Lower leg skin (tissue), 4 donors: Measurements from ENCODE around the gene OR5C1. TPM values are rescaled to one million over a fixed set of nuclear protein-coding genes. Genes with fewer than 3 reads are reported as not detected.
"Not testable (repeated sequence)": the region's sequence is repeated elsewhere in the genome, so short reads cannot be mapped to it uniquely, and the experiment has no call there.

ENCODE experiments used
- DNase-seq, 2 donors: peaks; one replicate each; pipeline ENCODE4 v3.0.0-alpha.2; 2019; ENCODE audit warnings: low spot score in 2 of 2
- H3K4me3 ChIP-seq: fragments of 200-600 bp; sonication (generic); 2 replicates; pipeline ENCODE4 v1.5.1; 2017; ENCODE audit warnings: mild to moderate bottlenecking, low read depth; ENCODE audit not compliant: poor library complexity, severe bottlenecking
- CTCF ChIP-seq, 3 donors: fragments of 450-650 bp; IDR thresholded peaks; one replicate each; pipeline ENCODE4 v1.5.1; 2016; ENCODE audit warnings: antibody characterized with exemption in 3 of 3, mild to moderate bottlenecking in 3 of 3, moderate library complexity in 2 of 3
- POLR2A ChIP-seq, 2 donors: fragments of 450-650 bp; IDR thresholded peaks; one replicate each; pipeline ENCODE4 v1.6.1; 2016 to 2017; ENCODE audit warnings: antibody characterized with exemption in 2 of 2, mild to moderate bottlenecking in 1 of 2, moderate library complexity in 1 of 2
- WGBS, 2 donors: methylation state at CpG; one replicate each; pipeline ENCODE4 v1.1.5; 2018; 5-methylcytosine and 5-hydroxymethylcytosine counted together
- intact Hi-C: fragments of 100-400 bp; cut with DNase I; formaldehyde crosslinking; loops from one replicate; pipeline ENCODE4 v1.15.0; 2023; ENCODE audit warnings: low total_unique reads
- total RNA-seq, 4 donors: library from RNA; depleted of rRNA; stranded (reverse); fragments of >200 nt; gene quantifications; one replicate each; pipeline ENCODE4 v1.1.0, GENCODE V29; 2016

Gene OR5C1
- total RNA-seq, 4 donors from 2014 or later: not detected

- TF ChIP-seq CTCF (IDR thresholded peaks at IDR 0.05): no peak
- no peak for TF ChIP-seq POLR2A (IDR thresholded peaks at IDR 0.05)
- 92 to 94% methylated on average over 4 of the region's 4 CpGs for WGBS, 2 donors
- intact Hi-C loops: no loop called here
- H3K4me3 ChIP-seq: no peak overlapping the region
- DNase-seq: peak in 1 of 2 donors; percentile 37
These were observed 17.9 kb downstream of the OR5C1 start for GRCh38 chr9:122806661-122807060.

GRCh38 chr9:122807271-122807900, 18.7 kb downstream of the OR5C1 start:
- H3K4me3 ChIP-seq: no peak overlapping the region
- intact Hi-C loops: no loop called here
- DNase-seq: peak in 1 of 2 donors; percentile 12
- TF ChIP-seq CTCF (IDR thresholded peaks at IDR 0.05) (no peak), POLR2A (IDR thresholded peaks at IDR 0.05) (no peak)
- 53 to 63% methylated on average over 1 of the region's 1 CpG for WGBS, 2 donors

GRCh38 chr9:122808141-122808540, 19.4 kb downstream of the OR5C1 start:
- WGBS, 2 donors: 86 to 95% methylated on average over 3 of the region's 3 CpGs
- no peak for TF ChIP-seq POLR2A (IDR thresholded peaks at IDR 0.05)
- no peak overlapping the region for H3K4me3 ChIP-seq
- intact Hi-C loops: no loop called here
- peak in 1 of 2 donors; percentile 17 for DNase-seq

- DNase-seq: peak in 1 of 2 donors; percentile 59
- H3K4me3 ChIP-seq, intact Hi-C loops: not testable (repeated sequence)
- 54 to 58% methylated on average over 7 of the region's 7 CpGs for WGBS, 2 donors
These were observed 20.5 kb downstream of the OR5C1 start for GRCh38 chr9:122809261-122809660.

GRCh38 chr9:122810306-122810946, 21.7 kb downstream of the OR5C1 start:
- peak; percentile 60 to 95 for DNase-seq
- intact Hi-C loops: loop anchor here (2.0 kb wide), 1 partner anchor 346 kb away; no protein-coding TSS in a partner anchor
- no peak overlapping the region for H3K4me3 ChIP-seq
- 1 to 3% methylated on average over 8 of the region's 8 CpGs for WGBS, 2 donors
- TF ChIP-seq CTCF (IDR thresholded peaks at IDR 0.05) (peak in 1 of 3 donors; percentile 78), POLR2A (IDR thresholded peaks at IDR 0.05) (no peak)

- TF ChIP-seq CTCF (IDR thresholded peaks at IDR 0.05) (no peak), POLR2A (IDR thresholded peaks at IDR 0.05) (no peak)
- DNase-seq: peak in 1 of 2 donors; percentile 15
- no peak overlapping the region for H3K4me3 ChIP-seq
- intact Hi-C loops: no loop called here
- WGBS, 2 donors: 80 to 84% methylated on average over 4 of the region's 4 CpGs
These were observed 24.0 kb downstream of the OR5C1 start for GRCh38 chr9:122812736-122813135.
